ENCODE data around the gene RMC1. TPM values are rescaled to one million over a fixed set of nuclear protein-coding genes. Genes with fewer than 3 reads are reported as not detected.

RMC1 gene
- total and polyA plus RNA-seq, 3 donors from 2014 or later: 33.5 to 51.5 (median 44.2) TPM

DNA sequence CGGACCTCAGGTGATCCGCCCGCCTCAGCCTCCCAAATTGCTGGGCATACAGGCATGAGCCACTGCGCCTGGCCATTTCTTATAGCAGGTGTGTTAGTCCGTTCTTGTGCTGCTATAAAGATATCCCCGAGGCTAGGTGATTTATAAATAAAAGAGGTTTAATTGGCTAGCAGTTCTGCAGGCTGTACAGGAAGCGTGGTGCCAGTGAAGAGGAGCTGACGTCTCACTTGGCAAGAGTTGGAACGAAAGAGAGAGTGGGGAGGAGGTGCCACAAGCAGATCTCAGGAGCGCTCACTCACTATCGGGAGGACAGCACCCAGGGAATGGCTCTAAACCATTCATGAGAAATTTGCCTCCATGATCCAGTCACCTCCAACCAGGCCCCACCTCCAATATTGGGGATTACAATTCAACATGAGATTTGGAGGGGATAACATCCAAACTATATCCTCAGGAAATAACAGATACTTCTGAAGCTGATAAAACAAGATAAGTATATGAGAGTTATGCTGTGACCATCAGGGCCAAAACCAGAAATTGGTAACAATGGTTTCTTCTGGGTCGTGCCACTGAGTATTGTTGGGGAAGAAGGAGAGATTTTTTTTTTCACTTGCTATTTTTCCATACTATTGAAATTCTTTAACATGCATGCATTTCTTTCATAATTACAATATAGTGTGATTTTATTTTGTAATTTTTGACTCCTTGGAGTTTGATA lies 7.4 kb upstream of the RMC1 start:
- no peaks in the 10 kb centered on the region for H3K36me3 ChIP-seq (ENCODE audit: low read depth, missing control alignments)
- no peak for DNase-seq
- H3K4me1 ChIP-seq: no peaks in the 10 kb centered on the region
- TF ChIP-seq POLR2A (IDR thresholded peaks at IDR 0.05): no peak
- TF ChIP-seq, protein P1, sequence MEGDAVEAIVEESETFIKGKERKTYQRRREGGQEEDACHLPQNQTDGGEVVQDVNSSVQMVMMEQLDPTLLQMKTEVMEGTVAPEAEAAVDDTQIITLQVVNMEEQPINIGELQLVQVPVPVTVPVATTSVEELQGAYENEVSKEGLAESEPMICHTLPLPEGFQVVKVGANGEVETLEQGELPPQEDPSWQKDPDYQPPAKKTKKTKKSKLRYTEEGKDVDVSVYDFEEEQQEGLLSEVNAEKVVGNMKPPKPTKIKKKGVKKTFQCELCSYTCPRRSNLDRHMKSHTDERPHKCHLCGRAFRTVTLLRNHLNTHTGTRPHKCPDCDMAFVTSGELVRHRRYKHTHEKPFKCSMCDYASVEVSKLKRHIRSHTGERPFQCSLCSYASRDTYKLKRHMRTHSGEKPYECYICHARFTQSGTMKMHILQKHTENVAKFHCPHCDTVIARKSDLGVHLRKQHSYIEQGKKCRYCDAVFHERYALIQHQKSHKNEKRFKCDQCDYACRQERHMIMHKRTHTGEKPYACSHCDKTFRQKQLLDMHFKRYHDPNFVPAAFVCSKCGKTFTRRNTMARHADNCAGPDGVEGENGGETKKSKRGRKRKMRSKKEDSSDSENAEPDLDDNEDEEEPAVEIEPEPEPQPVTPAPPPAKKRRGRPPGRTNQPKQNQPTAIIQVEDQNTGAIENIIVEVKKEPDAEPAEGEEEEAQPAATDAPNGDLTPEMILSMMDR (IDR thresholded peaks at IDR 0.05): no peak
- intact Hi-C loops (cut with DNase I; ENCODE audit: low total_unique reads): no loop called here
- no peak overlapping the region for H3K4me3 ChIP-seq
- H3K27me3 ChIP-seq: no peaks in the 10 kb centered on the region
- H3K27ac ChIP-seq: no peak overlapping the region
- 83 to 84% methylated on average over 12 of the region's 12 CpGs for WGBS, 2 donors
- no peaks in the 10 kb centered on the region for H3K9me3 ChIP-seq

DNA sequence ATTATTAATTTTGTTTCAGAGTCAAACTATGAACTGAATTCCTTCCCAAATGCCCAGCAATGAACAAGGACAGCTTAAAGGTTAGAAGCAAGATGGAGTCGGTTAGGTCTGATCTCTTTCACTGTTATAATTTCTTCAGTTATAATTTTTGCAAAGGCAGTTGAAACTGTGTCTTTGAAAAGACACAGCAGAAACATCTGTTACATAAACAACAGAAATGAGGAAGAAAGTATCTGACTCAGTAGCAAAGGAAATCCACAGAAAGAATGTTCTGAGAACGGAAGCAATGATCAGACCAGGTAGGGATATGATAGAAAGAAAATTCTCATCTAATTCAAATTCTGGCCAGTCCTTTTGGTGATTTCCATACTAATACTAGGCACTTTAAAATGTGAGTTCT lies 5.2 kb upstream of the RMC1 start:
- no peak overlapping the region for H3K27ac ChIP-seq
- H3K9me3 ChIP-seq: no peaks in the 10 kb centered on the region
- 63 to 71% methylated on average over 2 of the region's 2 CpGs for WGBS, 2 donors
- H3K4me1 ChIP-seq: no peaks in the 10 kb centered on the region
- no peaks in the 10 kb centered on the region for H3K27me3 ChIP-seq
- intact Hi-C loops (cut with DNase I; ENCODE audit: low total_unique reads): no loop called here
- TF ChIP-seq, protein P1 (IDR thresholded peaks at IDR 0.05): no peak
- TF ChIP-seq POLR2A (IDR thresholded peaks at IDR 0.05): no peak
- H3K36me3 ChIP-seq (ENCODE audit: low read depth, missing control alignments): no peaks in the 10 kb centered on the region
- no peak overlapping the region for H3K4me3 ChIP-seq
- DNase-seq: no peak

DNA sequence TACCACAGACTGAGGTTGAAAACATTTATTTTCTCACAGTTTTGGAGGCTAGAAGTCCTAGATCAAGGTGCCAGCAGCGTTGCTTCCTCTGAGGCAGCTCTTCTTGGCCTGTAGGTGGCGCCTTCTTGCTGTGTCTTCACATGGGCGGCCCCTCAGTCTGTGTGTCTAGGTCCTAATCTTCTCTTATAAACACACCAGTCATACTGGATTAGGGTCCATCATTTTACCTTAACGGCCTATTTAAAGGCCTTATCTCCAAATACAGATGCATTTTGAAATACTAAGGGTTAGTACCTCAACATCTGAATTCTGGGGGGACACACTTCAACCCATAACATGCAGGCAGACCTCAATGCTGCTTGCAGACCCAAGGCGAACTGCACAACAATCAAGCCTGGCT lies 4.4 kb upstream of the RMC1 start:
- H3K4me1 ChIP-seq: peaks cover under 1% of the 10 kb centered on the region
- H3K36me3 ChIP-seq (ENCODE audit: low read depth, missing control alignments): no peaks in the 10 kb centered on the region
- 28 to 41% methylated on average over 5 of the region's 5 CpGs for WGBS, 2 donors
- peak; percentile 89 for DNase-seq
- H3K27ac ChIP-seq: no peak overlapping the region
- TF ChIP-seq POLR2A (IDR thresholded peaks at IDR 0.05): no peak
- TF ChIP-seq, protein P1 (IDR thresholded peaks at IDR 0.05): peak; percentile 30 to 83 (median 49)
- intact Hi-C loops (cut with DNase I; ENCODE audit: low total_unique reads): no loop called here
- no peaks in the 10 kb centered on the region for H3K9me3 ChIP-seq
- H3K4me3 ChIP-seq: no peak overlapping the region
- no peaks in the 10 kb centered on the region for H3K27me3 ChIP-seq

DNA sequence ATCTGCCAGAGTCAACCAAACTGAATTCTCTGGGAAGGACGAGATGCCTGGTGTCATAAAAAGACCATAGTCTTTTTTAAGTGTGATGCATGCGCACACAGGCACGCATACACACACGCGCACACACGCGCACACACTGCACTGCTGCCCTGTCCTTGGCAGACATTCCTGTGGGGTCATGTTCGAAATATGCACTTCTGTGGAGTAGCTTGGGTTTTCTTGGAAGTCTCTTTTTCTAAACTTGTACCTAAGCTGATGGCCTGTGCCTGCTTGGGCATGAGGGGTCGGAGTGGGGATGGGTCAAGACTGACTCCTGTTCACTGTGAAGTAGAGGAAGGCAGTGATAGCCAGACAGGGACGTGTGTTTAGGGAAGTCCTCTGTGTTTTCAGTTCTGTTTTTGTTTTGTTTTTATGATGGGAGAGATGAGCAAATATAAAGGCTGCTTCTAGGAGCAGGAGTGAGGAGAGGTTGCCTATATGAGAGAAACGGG lies 4.0 kb upstream of the RMC1 start:
- Histone ChIP-seq H3K9me3 (no peaks in the 10 kb centered on the region), H3K27me3 (no peaks in the 10 kb centered on the region), H3K4me1 (peaks cover 5% of the 10 kb centered on the region), H3K36me3 (ENCODE audit: low read depth, missing control alignments) (no peaks in the 10 kb centered on the region), H3K27ac (no peak overlapping the region), H3K4me3 (no peak overlapping the region)
- no peak for DNase-seq
- intact Hi-C loops (cut with DNase I; ENCODE audit: low total_unique reads): no loop called here
- WGBS, 2 donors: 40 to 54% methylated on average over 11 of the region's 11 CpGs
- TF ChIP-seq POLR2A (IDR thresholded peaks at IDR 0.05): no peak

DNA sequence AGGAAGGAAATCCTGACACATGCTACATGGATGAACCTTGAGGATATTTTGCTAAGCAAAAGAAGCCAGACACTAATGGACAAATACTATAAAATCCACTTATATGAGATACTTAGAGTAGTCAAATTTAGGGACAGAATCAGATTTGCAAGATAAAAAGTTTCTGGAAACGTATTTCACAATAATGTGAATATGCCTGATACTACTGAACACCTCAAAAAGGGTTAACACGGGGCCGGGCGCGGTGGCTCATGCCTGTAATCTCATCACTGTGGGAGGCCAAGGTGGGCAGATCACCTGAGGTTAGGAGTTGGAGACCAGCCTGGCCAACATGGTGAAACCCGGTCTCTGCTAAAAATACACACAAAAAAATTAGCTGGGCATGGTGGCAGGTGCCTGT lies 1.7 kb upstream of the RMC1 start:
- intact Hi-C loops (cut with DNase I; ENCODE audit: low total_unique reads): loop anchor here (5.0 kb wide), 1 partner anchor 86 kb away; the partner anchor contains the start of gene NPC1
- Histone ChIP-seq H3K36me3 (ENCODE audit: low read depth, missing control alignments) (no peaks in the 10 kb centered on the region), H3K4me1 (peaks cover 15% of the 10 kb centered on the region), H3K9me3 (no peaks in the 10 kb centered on the region), H3K27ac (no peak overlapping the region), H3K27me3 (no peaks in the 10 kb centered on the region), H3K4me3 (no peak overlapping the region)
- no peak for DNase-seq
- TF ChIP-seq POLR2A (IDR thresholded peaks at IDR 0.05): no peak
- TF ChIP-seq, protein P1 (IDR thresholded peaks at IDR 0.05): no peak
- 61 to 77% methylated on average over 6 of the region's 6 CpGs for WGBS, 2 donors

All from testis (tissue), 3 donors.